VCaP (cell line): Measurements from ENCODE around the gene CAT.

Experiments
- H3K27ac ChIP-seq: fragments of 450-650 bp; 2 replicates; pipeline ENCODE4 v1.5.1; 2017
- CTCF ChIP-seq: fragments of 450-650 bp; conservative IDR thresholded peaks from 2 replicates; pipeline ENCODE4 v1.5.1; 2017; ENCODE audit warnings: mild to moderate bottlenecking, moderate library complexity

CAT gene

GRCh38 chr11:34447044-34447443, 8.3 kb downstream of the CAT start:
- TF ChIP-seq CTCF = no peak
- no peak overlapping the region for H3K27ac ChIP-seq

DNA sequence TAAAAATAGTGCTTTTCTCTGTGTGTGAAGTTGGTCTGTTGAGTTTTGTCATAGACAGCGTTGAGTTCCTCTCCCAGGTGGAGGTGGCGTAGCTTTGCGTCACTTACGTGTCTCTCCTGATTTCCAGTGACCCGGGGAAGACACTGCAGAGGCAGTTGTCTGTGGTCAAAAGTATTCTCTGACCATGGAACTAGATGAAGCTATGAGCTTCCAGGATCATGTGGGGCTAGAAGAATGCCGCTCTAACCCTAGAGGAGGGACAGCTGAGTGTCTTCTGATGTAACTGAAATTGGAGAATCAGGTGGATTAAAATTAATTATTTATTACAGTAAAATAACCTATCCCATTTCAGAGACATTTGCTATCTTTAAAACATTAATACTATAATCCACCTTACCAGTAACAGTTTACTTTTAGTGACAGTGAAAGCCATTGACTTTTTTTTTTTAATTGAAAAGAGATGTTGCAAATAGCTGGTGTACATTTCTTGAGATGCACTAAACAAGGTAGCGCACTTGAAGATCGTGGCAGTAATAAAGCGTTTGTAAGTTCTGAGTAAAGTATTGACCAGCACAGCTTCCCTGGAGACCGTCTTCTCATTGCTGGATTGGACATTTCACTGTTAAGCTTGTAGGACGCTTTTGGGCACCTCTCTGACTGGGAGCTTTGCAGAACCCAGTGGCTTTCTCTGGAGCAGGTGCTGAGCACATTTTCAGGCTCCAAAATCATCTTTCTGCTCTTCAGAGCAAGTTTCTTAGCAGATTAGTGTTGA, 9.7 kb downstream of the CAT start:
- TF ChIP-seq CTCF = no peak
- H3K27ac ChIP-seq = no peak overlapping the region

- no peak for TF ChIP-seq CTCF
Observed at GRCh38 chr11:34449013-34449412, 10.3 kb downstream of the CAT start.

GRCh38 chr11:34451053-34451452, 12.3 kb downstream of the CAT start:
- H3K27ac ChIP-seq = no peak overlapping the region
- no peak for TF ChIP-seq CTCF

More at GRCh38 chr11:34449013-34449412, 10.3 kb downstream of the CAT start:
- no peak overlapping the region for H3K27ac ChIP-seq

DNA sequence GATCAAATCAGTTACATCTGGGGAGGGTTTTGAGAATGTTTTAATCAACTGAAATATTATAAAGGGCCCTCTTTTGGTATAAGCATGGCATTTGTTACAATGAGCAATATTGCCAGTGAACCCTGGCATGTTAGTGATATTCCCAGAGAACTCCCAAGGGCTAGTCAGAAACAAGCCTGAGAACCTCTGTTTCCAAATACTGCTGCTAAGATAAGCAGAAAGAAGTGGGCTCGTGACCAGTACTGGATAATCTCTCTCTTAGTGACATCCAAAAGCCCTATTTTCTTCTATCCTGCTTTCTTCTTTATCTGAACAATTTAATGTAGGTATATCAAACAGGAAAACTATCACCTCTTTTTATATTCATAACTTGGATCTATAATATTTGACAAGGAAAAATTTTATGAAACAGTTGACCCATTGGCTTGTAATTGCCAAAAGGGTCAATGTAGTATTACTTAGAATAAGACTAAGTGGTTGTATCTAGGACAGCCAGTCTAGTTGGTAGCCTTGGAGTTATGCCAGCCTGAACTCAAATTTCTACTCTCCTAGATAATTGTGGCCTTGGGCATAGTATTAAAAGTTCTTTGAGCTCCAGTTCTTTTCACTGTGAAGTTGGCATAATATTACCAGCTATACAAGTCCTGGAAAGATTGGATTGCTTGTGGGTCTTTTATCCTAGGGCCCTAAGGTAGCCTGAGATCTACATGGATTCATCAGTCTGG, 15.7 kb downstream of the CAT start:
- no peak for TF ChIP-seq CTCF

DNA sequence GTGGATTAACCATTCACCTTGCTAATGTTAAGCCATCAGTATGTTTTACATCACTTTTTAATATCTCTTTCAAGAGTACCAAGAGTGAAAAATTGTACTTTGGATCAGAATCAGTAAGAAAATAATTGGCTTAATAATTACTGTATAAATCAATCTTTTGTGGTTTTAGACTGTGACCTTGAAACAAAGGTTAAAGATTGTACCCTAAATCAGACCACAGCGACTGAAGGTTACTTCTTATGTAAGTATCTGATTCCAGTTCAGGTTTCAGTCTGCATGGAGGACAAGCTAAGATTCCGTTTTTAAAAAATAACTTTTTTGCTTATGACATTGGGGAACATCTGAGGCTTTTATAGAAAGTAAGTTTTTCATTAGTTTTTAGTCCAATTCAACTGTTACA, 18.9 kb downstream of the CAT start:
- no peak for TF ChIP-seq CTCF
- H3K27ac ChIP-seq = no peak overlapping the region

More for the DNA sequence above, 15.7 kb downstream of the CAT start:
- no peak overlapping the region for H3K27ac ChIP-seq

- no peak overlapping the region for H3K27ac ChIP-seq
- no peak for TF ChIP-seq CTCF
Observed at GRCh38 chr11:34458525-34458924, 19.8 kb downstream of the CAT start.
